BJ (cell line): ENCODE measurements around the gene B4GALT2. TPM values are rescaled to one million over a fixed set of nuclear protein-coding genes. Genes with fewer than 3 reads are reported as not detected.

Source experiments
- CTCF ChIA-PET: fragments of 350-600 bp; formaldehyde crosslinking; extraction: SDS; loops from one replicate; lab custom pipeline; 2021; ENCODE audit warnings: antibody characterized with exemption, inconsistent platforms; lab: Yijun Ruan, JAX
- POLR2A ChIA-PET: fragments of 300-600 bp; sonication (Branson Sonifier 250); formaldehyde crosslinking; extraction: SDS; loops from one replicate; lab custom pipeline; 2021; ENCODE audit warnings: antibody characterized with exemption; lab: Charles Lee
- DNase-seq: peaks from one replicate; pipeline ENCODE4 v3.0.0-alpha.2; 2011; ENCODE audit warnings: low read depth
- H3K27me3 ChIP-seq: 2 replicates; pipeline ENCODE4 v1.6.0; 2011; ENCODE audit warnings: low read length; ENCODE audit not compliant: control insufficient read depth, insufficient read depth
- H3K36me3 ChIP-seq: 2 replicates; pipeline ENCODE4 v1.5.1; 2011; ENCODE audit warnings: low read length; ENCODE audit not compliant: control insufficient read depth, insufficient read depth
- H3K4me3 ChIP-seq: 2 replicates; pipeline ENCODE4 v1.5.1; 2011; ENCODE audit warnings: low read depth, mild to moderate bottlenecking, control low read depth, low read length
- CTCF ChIP-seq: IDR thresholded peaks from 2 replicates; pipeline ENCODE4 v1.5.1; 2011; ENCODE audit warnings: low read depth, mild to moderate bottlenecking, control low read depth, inconsistent platforms, low read length, moderate library complexity; ENCODE audit not compliant: insufficient read depth
- polyA plus RNA-seq: library from polyadenylated mRNA; depleted of rRNA; stranded (reverse); fragments of >200 nt; gene quantifications from 2 replicates; pipeline ENCODE4 v1.2.3, GENCODE V29; 2011

B4GALT2 gene
- polyA plus RNA-seq, 1 experiment, result 82.2 TPM

GRCh38 chr1:43946236-43947060 is 32.6 kb upstream of the B4GALT2 start, which contains the start of gene IPO13:
Gene IPO13 (plus strand): TSS chr1:43946950. CDS start chr1:43947601, 651 bp downstream.
- ChIA-PET CTCF (interaction anchor here (0.7 to 5.8 kb wide), 12 partner anchors 11 to 722 kb away, joined by 3 to 54 read pairs (median 4); partner anchors contain the start of gene ARTN), POLR2A (no interaction called here)
- Histone ChIP-seq H3K36me3 (peaks cover 5% of the 10 kb centered on the region), H3K27me3 (no peaks in the 10 kb centered on the region), H3K4me3 (peak within 1 kb of the TSS; percentile 90)
- peak; percentile 68 for DNase-seq
- TF ChIP-seq CTCF, result peak; percentile 72

- CTCF ChIA-PET, result interaction anchor here (0.9 to 5.8 kb wide), 5 partner anchors 12 to 723 kb away, joined by 3 to 54 read pairs (median 5); partner anchors contain the start of gene ARTN
- H3K4me3 ChIP-seq, result peak overlapping the region; percentile 90
- no peak for DNase-seq
- no peaks in the 10 kb centered on the region for H3K27me3 ChIP-seq
- no peak; the same call in 1 of the 2 replicates for TF ChIP-seq CTCF
- H3K36me3 ChIP-seq, result peaks cover 5% of the 10 kb centered on the region
- POLR2A ChIA-PET, result interaction anchor here (0.5 to 0.6 kb wide), 2 partner anchors 90 to 244 kb away, joined by 4 to 6 read pairs; no protein-coding TSS in a partner anchor
Measured at GRCh38 chr1:43947061-43947873, 31.7 kb upstream of the B4GALT2 start.

- no peak for TF ChIP-seq CTCF
- Histone ChIP-seq H3K27me3 (no peaks in the 10 kb centered on the region), H3K36me3 (peaks cover 5% of the 10 kb centered on the region), H3K4me3 (peak overlapping the region; percentile 90)
- ChIA-PET CTCF (interaction anchor here (3.0 to 5.8 kb wide), 3 partner anchors 12 to 183 kb away, joined by 12 to 54 read pairs (median 42); partner anchors contain the start of gene ARTN), POLR2A (no interaction called here)
- DNase-seq, result no peak
Measured at GRCh38 chr1:43947874-43948437, 31.1 kb upstream of the B4GALT2 start.

- CTCF ChIA-PET, result interaction anchor here (3.0 kb wide), 1 partner anchor 15 kb away, joined by 12 read pairs; no protein-coding TSS in a partner anchor
- no peaks in the 10 kb centered on the region for H3K27me3 ChIP-seq
- no peak for DNase-seq
- POLR2A ChIA-PET, result no interaction called here
- peaks cover 5% of the 10 kb centered on the region for H3K36me3 ChIP-seq
- H3K4me3 ChIP-seq, result no peak overlapping the region
- TF ChIP-seq CTCF, result no peak
Measured at GRCh38 chr1:43949678-43950077, 29.3 kb upstream of the B4GALT2 start.
